CD14-positive monocyte (primary cell): Measurements from ENCODE around the gene CSMD2. TPM values are rescaled to one million over a fixed set of nuclear protein-coding genes. Genes with fewer than 3 reads are reported as not detected.

ENCODE experiments used
- DNase-seq, 3 donors: peaks; one replicate each; pipeline ENCODE4 v3.0.0-alpha.2; 2011 to 2022
- H2AFZ ChIP-seq: 2 replicates; pipeline ENCODE4 v1.6.0; 2012; ENCODE audit warnings: mild to moderate bottlenecking, low read depth, low read length, inconsistent platforms; ENCODE audit not compliant: insufficient read depth, poor library complexity, severe bottlenecking
- H3K27ac ChIP-seq, 2 donors: 1 replicate in 1 of 2; 2 replicates in 1 of 2; pipeline ENCODE4 v1.5.1; 2012 to 2013; ENCODE audit warnings: low read length in 2 of 2, control low read depth in 1 of 2, inconsistent platforms in 1 of 2, low read depth in 1 of 2, mild to moderate bottlenecking in 1 of 2
- H3K27me3 ChIP-seq, 2 donors: one replicate each; pipeline versions ENCODE4 v1.6.0 to v1.6.1; 2011 to 2013; ENCODE audit warnings: low read length in 2 of 2; ENCODE audit not compliant: control insufficient read depth in 2 of 2, insufficient read depth in 2 of 2
- H3K36me3 ChIP-seq, 2 donors: replicated peaks in 1 of 2; 1 replicate in 1 of 2; 2 replicates in 1 of 2; pipeline versions ENCODE4 v1.5.1 to v1.6.1; 2012 to 2013; ENCODE audit warnings: low read length in 2 of 2, control low read depth in 1 of 2, inconsistent platforms in 1 of 2, mild to moderate bottlenecking in 1 of 2; ENCODE audit not compliant: insufficient read depth in 2 of 2, control insufficient read depth in 1 of 2
- H3K4me1 ChIP-seq, 2 donors: 1 replicate in 1 of 2; 2 replicates in 1 of 2; pipeline versions ENCODE4 v1.5.1 to v1.6.1; 2012 to 2013; ENCODE audit warnings: low read length in 2 of 2, control low read depth in 1 of 2, inconsistent platforms in 1 of 2, mild to moderate bottlenecking in 1 of 2, moderate library complexity in 1 of 2; ENCODE audit not compliant: insufficient read depth in 2 of 2, control insufficient read depth in 1 of 2
- H3K4me2 ChIP-seq: replicated peaks from 2 replicates; pipeline ENCODE3; 2012; ENCODE audit warnings: low read length, moderate library complexity, mild to moderate bottlenecking; ENCODE audit not compliant: poor library complexity, severe bottlenecking; ENCODE audit errors: extremely low read depth
- H3K4me3 ChIP-seq, 3 experiments: fragments of 200-600 bp in 1 of 3; sonication (generic) in 1 of 3; replicated peaks in 1 of 3; 1 replicate in 2 of 3; 2 replicates in 1 of 3; pipeline ENCODE4 v1.5.1; 2011 to 2013; ENCODE audit warnings: low read length in 3 of 3, mild to moderate bottlenecking in 3 of 3, control low read depth in 2 of 3, low read depth in 2 of 3, inconsistent platforms in 1 of 3, moderate library complexity in 1 of 3
- H3K79me2 ChIP-seq: 2 replicates; pipeline ENCODE4 v1.6.0; 2012; ENCODE audit warnings: mild to moderate bottlenecking, control low read depth, inconsistent platforms, low read length, moderate library complexity; ENCODE audit not compliant: insufficient read depth
- H3K9ac ChIP-seq: 2 replicates; pipeline ENCODE4 v1.6.0; 2017; ENCODE audit warnings: low read length, mild to moderate bottlenecking; ENCODE audit not compliant: insufficient read depth, poor library complexity, severe bottlenecking
- H3K9me3 ChIP-seq, 2 donors: replicated peaks in 1 of 2; 1 replicate in 1 of 2; 2 replicates in 1 of 2; pipeline versions ENCODE4 v1.5.1 to v1.6.1; 2012 to 2013; ENCODE audit warnings: low read length in 2 of 2, control low read depth in 1 of 2; ENCODE audit not compliant: control insufficient read depth in 1 of 2, insufficient read depth in 1 of 2
- H4K20me1 ChIP-seq: 2 replicates; pipeline ENCODE4 v1.6.0; 2012; ENCODE audit warnings: mild to moderate bottlenecking, low read length, control low read depth, moderate library complexity; ENCODE audit not compliant: insufficient read depth
- H3K27ac Mint-ChIP-seq, 7 donors: one replicate each; pipeline ENCODE4 v1.8.0; 2020; ENCODE audit warnings: mild to moderate bottlenecking in 7 of 7, mixed read lengths in 7 of 7, moderate library complexity in 6 of 7, inconsistent platforms in 2 of 7
- H3K27me3 Mint-ChIP-seq, 3 donors: one replicate each; pipeline ENCODE4 v1.8.0; 2021 to 2022; ENCODE audit warnings: low read depth in 3 of 3, mild to moderate bottlenecking in 3 of 3, mixed read lengths in 3 of 3, moderate library complexity in 3 of 3, inconsistent platforms in 1 of 3
- H3K36me3 Mint-ChIP-seq, 2 donors: one replicate each; pipeline ENCODE4 v1.8.0; 2020; ENCODE audit warnings: mixed read lengths in 2 of 2, inconsistent platforms in 1 of 2, mild to moderate bottlenecking in 1 of 2
- H3K4me1 Mint-ChIP-seq: one replicate; pipeline ENCODE4 v1.8.0; 2020; ENCODE audit warnings: mild to moderate bottlenecking, mixed read lengths
- H3K4me3 Mint-ChIP-seq, 2 donors: one replicate each; pipeline ENCODE4 v1.8.0; 2020; ENCODE audit warnings: mild to moderate bottlenecking in 2 of 2, mixed read lengths in 2 of 2, moderate library complexity in 1 of 2
- H3K9me3 Mint-ChIP-seq, 7 donors: one replicate each; pipeline ENCODE4 v1.8.0; 2020 to 2022; ENCODE audit warnings: mixed read lengths in 7 of 7, mild to moderate bottlenecking in 6 of 7, moderate library complexity in 6 of 7, inconsistent platforms in 2 of 7
- CTCF ChIP-seq: fragments of 200-600 bp; IDR thresholded peaks from one replicate; pipeline ENCODE4 v1.8.0; 2022; ENCODE audit warnings: antibody characterized with exemption, mild to moderate bottlenecking
- WGBS: methylation state at CpG from one replicate; pipeline ENCODE4 v1.1.5; 2013; ENCODE audit warnings: missing lambda C conversion rate; ENCODE audit not compliant: insufficient coverage; 5-methylcytosine and 5-hydroxymethylcytosine counted together
- intact Hi-C, 2 donors: fragments of 100-400 bp; cut with micrococcal nuclease; formaldehyde crosslinking; loops; one replicate each; pipeline versions ENCODE4 v1.15.0 to v1.15.1; 2023
- polyA plus RNA-seq, 3 donors: library from polyadenylated mRNA; depleted of rRNA in 1 of 3; unstranded in 2 of 3; stranded (reverse) in 1 of 3; fragments of 300-500 nt in 2 of 3; fragments of >200 nt in 1 of 3; fragmentation: Illumina TruSeq in 2 of 3; gene quantifications; 1 replicate in 2 of 3; 2 replicates in 1 of 3; pipeline ENCODE4 v1.2.3, GENCODE V29; 2012 to 2021

The CSMD2 gene
- polyA plus RNA-seq, 3 donors, result 0.04 TPM; not detected in 2

- Mint-ChIP-seq H3K27me3 (peaks cover 0 to 4% (median 2%) of the 10 kb centered on the region in 3 donors), H3K36me3 (no peaks in the 10 kb centered on the region), H3K9me3 (no peaks in the 10 kb centered on the region), H3K27ac (no peak overlapping the region), H3K4me3 (no peak overlapping the region), H3K4me1 (peaks cover 21% of the 10 kb centered on the region)
- Histone ChIP-seq H3K4me2 (no peak overlapping the region), H3K79me2 (no peaks in the 10 kb centered on the region), H3K9me3 (no peaks in the 10 kb centered on the region), H3K36me3 (no peaks in the 10 kb centered on the region), H2AFZ (no peak overlapping the region), H3K4me3 (no peak overlapping the region), H3K9ac (no peak overlapping the region), H3K27ac (no peak overlapping the region), H3K27me3 (no peaks in the 10 kb centered on the region), H4K20me1 (no peaks in the 10 kb centered on the region), H3K4me1 (peaks cover 11 to 17% of the 10 kb centered on the region in 2 donors)
- intact Hi-C loops, result loop anchor here in 1 of 2 donors (5.0 kb wide), 1 partner anchor 177 kb away; no protein-coding TSS in a partner anchor
- no peak for TF ChIP-seq CTCF
- no peak for DNase-seq
These were observed 691.1 kb downstream of the CSMD2 start for GRCh38 chr1:33473900-33474299.

DNA sequence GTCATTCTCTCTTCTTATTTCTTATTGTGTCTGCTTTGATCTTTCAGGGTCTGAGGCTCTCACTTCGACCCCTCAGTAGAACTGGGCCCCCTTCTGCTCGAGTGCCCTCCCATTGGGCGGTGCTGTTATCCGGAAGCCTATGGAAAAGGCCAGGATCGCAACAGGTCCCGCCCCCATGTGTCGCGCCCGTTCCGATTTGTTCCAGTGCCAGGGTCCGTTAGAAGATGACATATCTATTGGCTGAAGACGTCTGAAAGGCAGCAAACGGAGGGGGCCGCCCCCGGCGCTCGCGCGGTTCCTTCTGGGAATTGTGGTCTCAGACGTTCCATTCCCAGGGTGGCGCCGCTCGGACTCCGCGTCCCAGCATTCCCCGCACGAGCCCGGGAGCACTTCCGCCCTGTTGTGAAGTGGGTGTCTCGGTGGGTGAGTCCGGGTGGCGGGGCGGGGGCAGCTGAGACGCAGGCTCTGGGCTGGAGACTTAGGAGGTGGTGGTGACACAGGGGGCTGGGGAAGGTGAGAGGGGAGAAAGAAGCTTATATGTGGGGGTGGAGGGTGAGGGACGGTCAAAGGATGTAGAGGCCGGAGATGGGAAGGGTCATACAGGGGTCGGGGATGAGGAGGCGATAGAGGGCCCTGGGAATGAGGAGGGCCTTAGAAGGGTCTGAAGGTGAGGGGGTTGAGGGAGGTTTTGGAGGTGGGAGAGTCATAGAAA is 692.6 kb downstream of the CSMD2 start, which contains the start of gene ZSCAN20:
Gene ZSCAN20, plus strand, starts transcription at position 377 of the 712 bp plus-strand sequence. CDS start 6,644 bp downstream, outside the sequence.
- Histone ChIP-seq H4K20me1 (no peaks in the 10 kb centered on the region), H3K79me2 (no peaks in the 10 kb centered on the region), H3K4me3 (peak within 1 kb of the TSS; percentile 52 to 78 (median 64)), H2AFZ (peak within 1 kb of the TSS; percentile 84), H3K36me3 (no peaks in the 10 kb centered on the region), H3K9ac (peak within 1 kb of the TSS; percentile 50), H3K4me2 (peak within 1 kb of the TSS; percentile 90), H3K27ac (peak within 1 kb of the TSS in 1 of 2 donors; percentile 43), H3K27me3 (no peaks in the 10 kb centered on the region), H3K9me3 (no peaks in the 10 kb centered on the region), H3K4me1 (peaks cover 11 to 17% of the 10 kb centered on the region in 2 donors)
- Mint-ChIP-seq H3K36me3 (no peaks in the 10 kb centered on the region), H3K27me3 (peaks cover 0 to 5% (median 2%) of the 10 kb centered on the region in 3 donors), H3K9me3 (no peaks in the 10 kb centered on the region), H3K27ac (peak within 1 kb of the TSS; percentile 20 to 91 (median 87)), H3K4me1 (peaks cover 21% of the 10 kb centered on the region), H3K4me3 (peak within 1 kb of the TSS; percentile 80 to 88)
- intact Hi-C loops, result loop anchor here in 1 of 2 donors (5.0 kb wide), 1 partner anchor 175 kb away; no protein-coding TSS in a partner anchor
- no peak for TF ChIP-seq CTCF
- DNase-seq, result peak; percentile 80 to 88 (median 81)
- WGBS, result under 1% methylated on average over 38 of the region's 38 CpGs
